ENCODE data around the gene RANBP10. TPM values are rescaled to one million over a fixed set of nuclear protein-coding genes. Genes with fewer than 3 reads are reported as not detected.

The RANBP10 gene
- total and polyA plus RNA-seq, 7 experiments from 2014 or later: 9.3 to 26.6 (median 23.8) TPM

- POLR2A ChIA-PET: no interaction called here
- DNase-seq: no peak
These were observed 44.4 kb downstream of the RANBP10 start for GRCh38 chr16:67761924-67762323.

DNA sequence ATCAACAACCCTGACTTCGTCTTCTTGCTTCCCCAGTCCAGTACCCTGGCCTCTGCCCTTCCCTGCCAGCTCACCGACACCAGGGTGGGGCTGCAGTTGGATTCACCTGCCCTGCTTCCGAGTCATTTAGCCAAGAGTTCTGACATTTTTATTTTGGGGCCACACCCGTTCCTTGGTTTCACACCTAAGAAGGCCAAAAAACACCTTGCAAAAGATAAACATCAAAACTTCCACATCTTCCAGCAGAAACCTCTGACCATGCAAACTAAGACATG, 45.5 kb downstream of the RANBP10 start:
- H3K9me3 ChIP-seq (ENCODE audit: control insufficient read depth in 2 of 3, low read length in 3 of 3): no peaks in the 10 kb centered on the region
- peaks cover 18 to 31% (median 21%) of the 10 kb centered on the region in 7 donors for H3K4me1 Mint-ChIP-seq
- H3K4me1 ChIP-seq (ENCODE audit: control insufficient read depth in 2 of 2, insufficient read depth in 2 of 2, low read length in 2 of 2): peaks cover 0 to 4% of the 10 kb centered on the region in 2 donors
- H3K27me3 ChIP-seq (ENCODE audit: control insufficient read depth in 2 of 2, insufficient read depth in 2 of 2, low read length in 2 of 2): no peaks in the 10 kb centered on the region
- H3K27ac ChIP-seq (ENCODE audit: low read depth, low read length): no peak overlapping the region
- DNase-seq (no peak), ATAC-seq (no peak)
- no peaks in the 10 kb centered on the region for H3K27me3 Mint-ChIP-seq
- no peaks in the 10 kb centered on the region for H3K9me3 Mint-ChIP-seq
- POLR2A ChIA-PET: interaction anchor here (0.5 kb wide), 1 partner anchor 16 kb away, joined by 3 read pairs; no protein-coding TSS in a partner anchor
- H3K4me3 Mint-ChIP-seq: peak overlapping the region in 1 of 10 donors; percentile 48
- H3K36me3 Mint-ChIP-seq: peaks cover 0 to 29% (median 4%) of the 10 kb centered on the region in 5 donors
- peaks cover 0 to 32% (median 0%) of the 10 kb centered on the region in 3 experiments for H3K36me3 ChIP-seq (ENCODE audit: control insufficient read depth in 2 of 3, insufficient read depth in 3 of 3, low read length in 3 of 3)
- CTCF ChIA-PET: no interaction called here
- H3K4me3 ChIP-seq (ENCODE audit: low read length): no peak overlapping the region
- intact Hi-C loops (cut with micrococcal nuclease): no loop called here
- peak overlapping the region in 8 of 9 donors; percentile 42 to 92 (median 64) for H3K27ac Mint-ChIP-seq

More at GRCh38 chr16:67761924-67762323, 44.4 kb downstream of the RANBP10 start:
- no peak overlapping the region for H3K4me3 Mint-ChIP-seq
- Histone ChIP-seq H3K27me3 (ENCODE audit: control insufficient read depth in 2 of 2, insufficient read depth in 2 of 2, low read length in 2 of 2) (no peaks in the 10 kb centered on the region), H3K4me3 (ENCODE audit: low read length) (no peak overlapping the region), H3K9me3 (ENCODE audit: control insufficient read depth in 2 of 3, low read length in 3 of 3) (no peaks in the 10 kb centered on the region), H3K36me3 (ENCODE audit: control insufficient read depth in 2 of 3, insufficient read depth in 3 of 3, low read length in 3 of 3) (peaks cover 0 to 38% (median 0%) of the 10 kb centered on the region in 3 experiments), H3K27ac (ENCODE audit: low read depth, low read length) (no peak overlapping the region), H3K4me1 (ENCODE audit: control insufficient read depth in 2 of 2, insufficient read depth in 2 of 2, low read length in 2 of 2) (peaks cover 0 to 4% of the 10 kb centered on the region in 2 donors)
- H3K27ac Mint-ChIP-seq: no peak overlapping the region
- no peak for ATAC-seq
- peaks cover 18 to 31% (median 22%) of the 10 kb centered on the region in 7 donors for H3K4me1 Mint-ChIP-seq
- H3K9me3 Mint-ChIP-seq: no peaks in the 10 kb centered on the region
- intact Hi-C loops (cut with micrococcal nuclease): no loop called here
- CTCF ChIA-PET: no interaction called here
- H3K36me3 Mint-ChIP-seq: peaks cover 0 to 36% (median 4%) of the 10 kb centered on the region in 5 donors
- H3K27me3 Mint-ChIP-seq: no peaks in the 10 kb centered on the region

- Mint-ChIP-seq H3K9me3 (no peaks in the 10 kb centered on the region), H3K4me1 (peaks cover 18 to 31% (median 21%) of the 10 kb centered on the region in 7 donors), H3K36me3 (peaks cover 0 to 29% (median 4%) of the 10 kb centered on the region in 5 donors), H3K27ac (peak overlapping the region in 8 of 9 donors; percentile 42 to 92 (median 64)), H3K27me3 (no peaks in the 10 kb centered on the region), H3K4me3 (no peak overlapping the region)
- POLR2A ChIA-PET: interaction anchor here (0.6 kb wide), 1 partner anchor 260 kb away, joined by 4 read pairs; no protein-coding TSS in a partner anchor
- peaks cover 0 to 32% (median 0%) of the 10 kb centered on the region in 3 experiments for H3K36me3 ChIP-seq (ENCODE audit: control insufficient read depth in 2 of 3, insufficient read depth in 3 of 3, low read length in 3 of 3)
- H3K4me3 ChIP-seq (ENCODE audit: low read length): no peak overlapping the region
- intact Hi-C loops (cut with micrococcal nuclease): no loop called here
- CTCF ChIA-PET: no interaction called here
- no peaks in the 10 kb centered on the region for H3K9me3 ChIP-seq (ENCODE audit: control insufficient read depth in 2 of 3, low read length in 3 of 3)
- H3K4me1 ChIP-seq (ENCODE audit: control insufficient read depth in 2 of 2, insufficient read depth in 2 of 2, low read length in 2 of 2): peaks cover 0 to 4% of the 10 kb centered on the region in 2 donors
- ATAC-seq: peak; percentile 8
- H3K27me3 ChIP-seq (ENCODE audit: control insufficient read depth in 2 of 2, insufficient read depth in 2 of 2, low read length in 2 of 2): no peaks in the 10 kb centered on the region
- no peak overlapping the region for H3K27ac ChIP-seq (ENCODE audit: low read depth, low read length)
- peak in 1 of 9 donors; percentile 11 for DNase-seq
These were observed 46.0 kb downstream of the RANBP10 start for GRCh38 chr16:67760206-67760955.

- POLR2A ChIA-PET: no interaction called here
These were observed 47.4 kb downstream of the RANBP10 start for GRCh38 chr16:67758966-67759365.

GRCh38 chr16:67758006-67758405, 48.4 kb downstream of the RANBP10 start:
- peaks cover 0 to 4% of the 10 kb centered on the region in 2 donors for H3K4me1 ChIP-seq (ENCODE audit: control insufficient read depth in 2 of 2, insufficient read depth in 2 of 2, low read length in 2 of 2)
- H3K27me3 ChIP-seq (ENCODE audit: control insufficient read depth in 2 of 2, insufficient read depth in 2 of 2, low read length in 2 of 2): no peaks in the 10 kb centered on the region
- CTCF ChIA-PET: interaction anchor here (0.5 kb wide), 1 partner anchor 223 kb away, joined by 3 read pairs; no protein-coding TSS in a partner anchor
- H3K9me3 ChIP-seq (ENCODE audit: control insufficient read depth in 2 of 3, low read length in 3 of 3): no peaks in the 10 kb centered on the region
- no peak overlapping the region for H3K27ac ChIP-seq (ENCODE audit: low read depth, low read length)
- no peaks in the 10 kb centered on the region for H3K27me3 Mint-ChIP-seq
- H3K27ac Mint-ChIP-seq: no peak overlapping the region
- DNase-seq: no peak
- intact Hi-C loops (cut with micrococcal nuclease): no loop called here
- peaks cover 0 to 31% (median 4%) of the 10 kb centered on the region in 5 donors for H3K36me3 Mint-ChIP-seq
- H3K36me3 ChIP-seq (ENCODE audit: control insufficient read depth in 2 of 3, insufficient read depth in 3 of 3, low read length in 3 of 3): peaks cover 0 to 32% (median 0%) of the 10 kb centered on the region in 3 experiments
- H3K4me3 Mint-ChIP-seq: no peak overlapping the region
- ATAC-seq: no peak
- no peaks in the 10 kb centered on the region for H3K9me3 Mint-ChIP-seq
- no peak overlapping the region for H3K4me3 ChIP-seq (ENCODE audit: low read length)
- POLR2A ChIA-PET: interaction anchor here (0.9 kb wide), 1 partner anchor 13 kb away, joined by 3 read pairs; no protein-coding TSS in a partner anchor
- H3K4me1 Mint-ChIP-seq: peaks cover 17 to 31% (median 19%) of the 10 kb centered on the region in 7 donors

More at GRCh38 chr16:67758966-67759365, 47.4 kb downstream of the RANBP10 start:
- Mint-ChIP-seq H3K27ac (peak overlapping the region in 2 of 9 donors; percentile 14 to 23), H3K4me1 (peaks cover 18 to 31% (median 21%) of the 10 kb centered on the region in 7 donors), H3K4me3 (no peak overlapping the region), H3K36me3 (peaks cover 0 to 29% (median 4%) of the 10 kb centered on the region in 5 donors), H3K27me3 (no peaks in the 10 kb centered on the region), H3K9me3 (no peaks in the 10 kb centered on the region)
- Histone ChIP-seq H3K36me3 (ENCODE audit: control insufficient read depth in 2 of 3, insufficient read depth in 3 of 3, low read length in 3 of 3) (peaks cover 0 to 34% (median 0%) of the 10 kb centered on the region in 3 experiments), H3K27ac (ENCODE audit: low read depth, low read length) (no peak overlapping the region), H3K4me3 (ENCODE audit: low read length) (no peak overlapping the region), H3K9me3 (ENCODE audit: control insufficient read depth in 2 of 3, low read length in 3 of 3) (no peaks in the 10 kb centered on the region), H3K27me3 (ENCODE audit: control insufficient read depth in 2 of 2, insufficient read depth in 2 of 2, low read length in 2 of 2) (no peaks in the 10 kb centered on the region), H3K4me1 (ENCODE audit: control insufficient read depth in 2 of 2, insufficient read depth in 2 of 2, low read length in 2 of 2) (peaks cover 0 to 4% of the 10 kb centered on the region in 2 donors)
- DNase-seq (no peak), ATAC-seq (no peak)
- intact Hi-C loops (cut with micrococcal nuclease): no loop called here
- CTCF ChIA-PET: interaction anchor here (0.6 kb wide), 1 partner anchor 728 kb away, joined by 4 read pairs; no protein-coding TSS in a partner anchor

DNA sequence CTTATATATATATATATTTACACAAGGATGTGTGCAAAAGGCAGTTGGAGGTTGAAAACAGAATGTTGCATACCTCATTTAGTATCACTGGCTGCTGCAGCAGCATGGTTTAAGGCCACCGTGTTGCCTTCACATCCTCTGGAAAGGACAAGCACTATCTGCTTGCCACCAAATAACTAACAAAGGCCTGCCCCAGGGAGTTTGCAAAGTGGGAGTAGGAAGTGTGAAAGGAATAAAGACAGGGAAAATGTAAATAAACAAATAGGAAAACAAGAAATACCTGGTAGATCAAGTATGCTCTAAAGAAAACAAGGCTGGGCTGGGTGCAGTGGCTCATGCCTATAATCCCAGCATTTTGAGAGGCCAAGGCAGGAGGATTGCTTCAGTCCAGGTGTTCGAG, 53.7 kb downstream of the RANBP10 start:
- Histone ChIP-seq H3K4me3 (ENCODE audit: low read length) (no peak overlapping the region), H3K27ac (ENCODE audit: low read depth, low read length) (no peak overlapping the region), H3K27me3 (ENCODE audit: control insufficient read depth in 2 of 2, insufficient read depth in 2 of 2, low read length in 2 of 2) (no peaks in the 10 kb centered on the region), H3K36me3 (ENCODE audit: control insufficient read depth in 2 of 3, insufficient read depth in 3 of 3, low read length in 3 of 3) (peaks cover 0 to 9% (median 0%) of the 10 kb centered on the region in 3 experiments), H3K4me1 (ENCODE audit: control insufficient read depth in 2 of 2, insufficient read depth in 2 of 2, low read length in 2 of 2) (no peaks in the 10 kb centered on the region), H3K9me3 (ENCODE audit: control insufficient read depth in 2 of 3, low read length in 3 of 3) (no peaks in the 10 kb centered on the region)
- H3K27me3 Mint-ChIP-seq: no peaks in the 10 kb centered on the region
- H3K9me3 Mint-ChIP-seq: no peaks in the 10 kb centered on the region
- ATAC-seq (no peak), DNase-seq (no peak)
- peak overlapping the region in 2 of 9 donors; percentile 11 to 48 for H3K27ac Mint-ChIP-seq
- peaks cover 0 to 12% (median 2%) of the 10 kb centered on the region in 5 donors for H3K36me3 Mint-ChIP-seq
- ChIA-PET CTCF (interaction anchor here (0.6 kb wide), 1 partner anchor 66 kb away, joined by 4 read pairs; no protein-coding TSS in a partner anchor), POLR2A (no interaction called here)
- intact Hi-C loops (cut with micrococcal nuclease): no loop called here
- H3K4me1 Mint-ChIP-seq: peaks cover 0 to 5% (median 0%) of the 10 kb centered on the region in 7 donors
- no peak overlapping the region for H3K4me3 Mint-ChIP-seq

All from naive thymus-derived CD4-positive, alpha-beta T cell (primary cell).